ENCODE measurements around the gene CACNG5. TPM values are rescaled to one million over a fixed set of nuclear protein-coding genes. Genes with fewer than 3 reads are reported as not detected.

Gene CACNG5
- total and polyA plus RNA-seq, 2 experiments from 2014 or later = 1.8 to 3.3 TPM

- ATAC-seq (no peak), DNase-seq (ENCODE audit: low spot score) (no peak)
- no peaks in the 10 kb centered on the region for H3K4me1 ChIP-seq (ENCODE audit: insufficient read depth)
- Mint-ChIP-seq H3K4me3 (no peak overlapping the region), H3K9me3 (peaks cover 26% of the 10 kb centered on the region), H3K36me3 (ENCODE audit: low read depth) (peaks cover 14% of the 10 kb centered on the region; the same call in 2 of the 3 replicates), H3K4me1 (no peaks in the 10 kb centered on the region), H3K27me3 (ENCODE audit: insufficient read depth, low read depth, poor library complexity) (peaks cover 9% of the 10 kb centered on the region), H3K27ac (no peak overlapping the region)
- no peak for TF ChIP-seq JUNB (IDR thresholded peaks at IDR 0.05; ENCODE audit: unreplicated experiment)
- no peak for TF ChIP-seq EZH2 (IDR thresholded peaks at IDR 0.05; ENCODE audit: low read depth, unreplicated experiment)
- TF ChIP-seq REST (IDR thresholded peaks at IDR 0.05; ENCODE audit: unreplicated experiment) = no peak
- no peak for TF ChIP-seq ZNF331 (CRISPR knock-in tag; IDR thresholded peaks at IDR 0.05; ENCODE audit: low read depth)
- no peak for TF ChIP-seq ZNF114 (CRISPR knock-in tag; IDR thresholded peaks at IDR 0.05)
- no peak for TF ChIP-seq POLR2AphosphoS5 (IDR thresholded peaks at IDR 0.05; ENCODE audit: low read depth)
- TF ChIP-seq, protein P1, sequence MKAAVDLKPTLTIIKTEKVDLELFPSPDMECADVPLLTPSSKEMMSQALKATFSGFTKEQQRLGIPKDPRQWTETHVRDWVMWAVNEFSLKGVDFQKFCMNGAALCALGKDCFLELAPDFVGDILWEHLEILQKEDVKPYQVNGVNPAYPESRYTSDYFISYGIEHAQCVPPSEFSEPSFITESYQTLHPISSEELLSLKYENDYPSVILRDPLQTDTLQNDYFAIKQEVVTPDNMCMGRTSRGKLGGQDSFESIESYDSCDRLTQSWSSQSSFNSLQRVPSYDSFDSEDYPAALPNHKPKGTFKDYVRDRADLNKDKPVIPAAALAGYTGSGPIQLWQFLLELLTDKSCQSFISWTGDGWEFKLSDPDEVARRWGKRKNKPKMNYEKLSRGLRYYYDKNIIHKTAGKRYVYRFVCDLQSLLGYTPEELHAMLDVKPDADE (IDR thresholded peaks at IDR 0.05) = no peak
- no peak for TF ChIP-seq NANOG (IDR thresholded peaks at IDR 0.05; ENCODE audit: borderline replicate concordance)
- TF ChIP-seq, protein P2, sequence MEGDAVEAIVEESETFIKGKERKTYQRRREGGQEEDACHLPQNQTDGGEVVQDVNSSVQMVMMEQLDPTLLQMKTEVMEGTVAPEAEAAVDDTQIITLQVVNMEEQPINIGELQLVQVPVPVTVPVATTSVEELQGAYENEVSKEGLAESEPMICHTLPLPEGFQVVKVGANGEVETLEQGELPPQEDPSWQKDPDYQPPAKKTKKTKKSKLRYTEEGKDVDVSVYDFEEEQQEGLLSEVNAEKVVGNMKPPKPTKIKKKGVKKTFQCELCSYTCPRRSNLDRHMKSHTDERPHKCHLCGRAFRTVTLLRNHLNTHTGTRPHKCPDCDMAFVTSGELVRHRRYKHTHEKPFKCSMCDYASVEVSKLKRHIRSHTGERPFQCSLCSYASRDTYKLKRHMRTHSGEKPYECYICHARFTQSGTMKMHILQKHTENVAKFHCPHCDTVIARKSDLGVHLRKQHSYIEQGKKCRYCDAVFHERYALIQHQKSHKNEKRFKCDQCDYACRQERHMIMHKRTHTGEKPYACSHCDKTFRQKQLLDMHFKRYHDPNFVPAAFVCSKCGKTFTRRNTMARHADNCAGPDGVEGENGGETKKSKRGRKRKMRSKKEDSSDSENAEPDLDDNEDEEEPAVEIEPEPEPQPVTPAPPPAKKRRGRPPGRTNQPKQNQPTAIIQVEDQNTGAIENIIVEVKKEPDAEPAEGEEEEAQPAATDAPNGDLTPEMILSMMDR (conservative IDR thresholded peaks at IDR 0.05; ENCODE audit: low read depth in 2 of 2) = no peak
- no peak for TF ChIP-seq EZH2phosphoT487 (IDR thresholded peaks at IDR 0.05; ENCODE audit: unreplicated experiment)
- no peak for TF ChIP-seq STAT1 (IDR thresholded peaks at IDR 0.05; ENCODE audit: unreplicated experiment)
- H4K20me1 ChIP-seq (replicated peaks; ENCODE audit: insufficient read depth) = no peaks in the 10 kb centered on the region
- no peak overlapping the region for H3K27ac ChIP-seq (ENCODE audit: low read depth)
- no peak overlapping the region for H3K4me3 ChIP-seq
- no peaks in the 10 kb centered on the region for H3K79me2 ChIP-seq (replicated peaks; ENCODE audit: insufficient read depth)
- H3K9me2 ChIP-seq (ENCODE audit: insufficient read depth) = no peaks in the 10 kb centered on the region
- no peak overlapping the region for H2AFZ ChIP-seq
- H3K27me3 ChIP-seq (ENCODE audit: insufficient read depth) = no peaks in the 10 kb centered on the region
- 0 out of 2 replicates have a peak, but pooled peaks cover 3% of the 10 kb centered on the region for H3K36me3 ChIP-seq (ENCODE audit: insufficient read depth)
- H3F3A ChIP-seq (replicated peaks; ENCODE audit: low read depth) = no peaks in the 10 kb centered on the region
- H3K4me2 ChIP-seq = no peak overlapping the region
These were observed 20.3 kb upstream of the CACNG5 start for GRCh38 chr17:66814570-66814969.

Data from GM23338 (cell line).